Gastroesophageal sphincter (tissue), 3 donors: ENCODE measurements around the gene ATP6V0B.

ENCODE experiments used
- POLR2AphosphoS5 ChIP-seq: sonication (generic); formaldehyde crosslinking; IDR thresholded peaks from one replicate; pipeline ENCODE4 v1.6.1; 2017; ENCODE audit warnings: antibody characterized with exemption
- TF ChIP-seq, protein P1 (sequence below), 4 experiments: fragments of 200-600 bp in 2 of 4; fragments of 450-650 bp in 2 of 4; sonication (generic) in 1 of 4; IDR thresholded peaks; one replicate each; pipeline ENCODE4 v1.5.1; 2017 to 2019; ENCODE audit warnings: antibody characterized with exemption in 4 of 4, mild to moderate bottlenecking in 2 of 4, moderate library complexity in 2 of 4

- TF ChIP-seq, protein P1, sequence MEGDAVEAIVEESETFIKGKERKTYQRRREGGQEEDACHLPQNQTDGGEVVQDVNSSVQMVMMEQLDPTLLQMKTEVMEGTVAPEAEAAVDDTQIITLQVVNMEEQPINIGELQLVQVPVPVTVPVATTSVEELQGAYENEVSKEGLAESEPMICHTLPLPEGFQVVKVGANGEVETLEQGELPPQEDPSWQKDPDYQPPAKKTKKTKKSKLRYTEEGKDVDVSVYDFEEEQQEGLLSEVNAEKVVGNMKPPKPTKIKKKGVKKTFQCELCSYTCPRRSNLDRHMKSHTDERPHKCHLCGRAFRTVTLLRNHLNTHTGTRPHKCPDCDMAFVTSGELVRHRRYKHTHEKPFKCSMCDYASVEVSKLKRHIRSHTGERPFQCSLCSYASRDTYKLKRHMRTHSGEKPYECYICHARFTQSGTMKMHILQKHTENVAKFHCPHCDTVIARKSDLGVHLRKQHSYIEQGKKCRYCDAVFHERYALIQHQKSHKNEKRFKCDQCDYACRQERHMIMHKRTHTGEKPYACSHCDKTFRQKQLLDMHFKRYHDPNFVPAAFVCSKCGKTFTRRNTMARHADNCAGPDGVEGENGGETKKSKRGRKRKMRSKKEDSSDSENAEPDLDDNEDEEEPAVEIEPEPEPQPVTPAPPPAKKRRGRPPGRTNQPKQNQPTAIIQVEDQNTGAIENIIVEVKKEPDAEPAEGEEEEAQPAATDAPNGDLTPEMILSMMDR (IDR thresholded peaks at IDR 0.05): peak in 3 of 4 experiments; percentile 91 to 94 (median 94)
- TF ChIP-seq POLR2AphosphoS5: no peak
These were observed 40.4 kb upstream of the ATP6V0B start for GRCh38 chr1:43934101-43934985.
